Uterus (tissue), 4 donors: ENCODE data around the gene IFIT3. TPM values are rescaled to one million over a fixed set of nuclear protein-coding genes. Genes with fewer than 3 reads are reported as not detected.

ENCODE experiments used
- DNase-seq, 2 donors: peaks; one replicate each; pipeline ENCODE4 v3.0.0-alpha.2; 2019 to 2020
- H3K27ac ChIP-seq, 2 donors: fragments of 200-600 bp; sonication (generic); 1 replicate in 1 of 2; 2 replicates in 1 of 2; pipeline ENCODE4 v1.5.1; 2016 to 2018
- H3K27me3 ChIP-seq, 2 donors: fragments of 200-600 bp; sonication (generic); one replicate each; pipeline ENCODE4 v1.5.1; 2018 to 2019; ENCODE audit warnings: control low read depth in 1 of 2
- H3K36me3 ChIP-seq, 2 donors: fragments of 200-600 bp; sonication (generic); one replicate each; pipeline ENCODE4 v1.5.1; 2019; ENCODE audit warnings: control low read depth in 1 of 2
- H3K4me1 ChIP-seq, 2 donors: fragments of 200-600 bp; sonication (generic); one replicate each; pipeline ENCODE4 v1.5.1; 2018 to 2019; ENCODE audit warnings: control low read depth in 1 of 2
- H3K4me3 ChIP-seq, 2 donors: fragments of 200-600 bp; sonication (generic); 1 replicate in 1 of 2; 2 replicates in 1 of 2; pipeline ENCODE4 v1.5.1; 2018 to 2019; ENCODE audit warnings: mild to moderate bottlenecking in 1 of 2
- H3K9me3 ChIP-seq, 2 donors: fragments of 200-600 bp; sonication (generic); one replicate each; pipeline ENCODE4 v1.5.1; 2019; ENCODE audit warnings: control low read depth in 1 of 2
- POLR2A ChIP-seq, 2 donors: fragments of 450-650 bp; IDR thresholded peaks; one replicate each; pipeline ENCODE4 v1.6.1; 2016; ENCODE audit warnings: antibody characterized with exemption in 2 of 2, mild to moderate bottlenecking in 1 of 2, moderate library complexity in 1 of 2
- intact Hi-C: fragments of 100-400 bp; cut with DNase I; formaldehyde crosslinking; loops from one replicate; pipeline ENCODE4 v1.15.1; 2023; ENCODE audit warnings: low total_unique reads
- total RNA-seq, 4 donors: library from RNA; depleted of rRNA in 3 of 4; stranded (reverse); fragments of >200 nt in 3 of 4; gene quantifications; one replicate each; pipeline versions ENCODE4 v1.1.0 to v1.2.4, GENCODE V29; 2014 to 2023
- TF ChIP-seq, protein P1 (sequence below), 4 experiments: fragments of 200-600 bp in 2 of 4; fragments of 450-650 bp in 2 of 4; sonication (generic) in 2 of 4; IDR thresholded peaks; one replicate each; pipeline ENCODE4 v1.5.1; 2016 to 2019; ENCODE audit warnings: antibody characterized with exemption in 4 of 4, mild to moderate bottlenecking in 2 of 4, moderate library complexity in 1 of 4
- donor health status: DM: yes; HTN: yes; CAD: no.

Gene IFIT3
- total RNA-seq, 4 donors from 2014 or later, result 6.9 to 25.3 (median 15.6) TPM

DNA sequence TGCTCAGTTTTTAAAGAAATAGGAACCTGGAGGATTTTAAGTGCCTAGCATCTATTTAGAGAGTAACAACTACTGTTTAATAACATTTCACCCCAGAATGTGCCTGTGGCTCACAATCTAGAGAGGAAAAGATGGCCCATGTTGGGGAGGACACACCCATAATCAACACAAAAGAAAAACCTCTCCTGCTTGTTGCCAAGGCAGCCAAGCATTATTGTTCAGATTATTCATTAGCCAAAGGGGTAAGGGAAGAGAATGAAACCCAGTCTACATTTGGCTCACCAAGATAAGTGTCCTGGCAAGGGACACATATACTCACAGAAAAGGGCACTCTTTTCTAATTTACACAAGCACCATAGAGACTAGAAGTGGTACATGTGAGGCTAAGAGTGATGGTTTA, 32.4 kb downstream of the IFIT3 start:
- DNase-seq, result no peak
- no peak overlapping the region for H3K27ac ChIP-seq
- no peaks in the 10 kb centered on the region for H3K36me3 ChIP-seq
- TF ChIP-seq, protein P1, sequence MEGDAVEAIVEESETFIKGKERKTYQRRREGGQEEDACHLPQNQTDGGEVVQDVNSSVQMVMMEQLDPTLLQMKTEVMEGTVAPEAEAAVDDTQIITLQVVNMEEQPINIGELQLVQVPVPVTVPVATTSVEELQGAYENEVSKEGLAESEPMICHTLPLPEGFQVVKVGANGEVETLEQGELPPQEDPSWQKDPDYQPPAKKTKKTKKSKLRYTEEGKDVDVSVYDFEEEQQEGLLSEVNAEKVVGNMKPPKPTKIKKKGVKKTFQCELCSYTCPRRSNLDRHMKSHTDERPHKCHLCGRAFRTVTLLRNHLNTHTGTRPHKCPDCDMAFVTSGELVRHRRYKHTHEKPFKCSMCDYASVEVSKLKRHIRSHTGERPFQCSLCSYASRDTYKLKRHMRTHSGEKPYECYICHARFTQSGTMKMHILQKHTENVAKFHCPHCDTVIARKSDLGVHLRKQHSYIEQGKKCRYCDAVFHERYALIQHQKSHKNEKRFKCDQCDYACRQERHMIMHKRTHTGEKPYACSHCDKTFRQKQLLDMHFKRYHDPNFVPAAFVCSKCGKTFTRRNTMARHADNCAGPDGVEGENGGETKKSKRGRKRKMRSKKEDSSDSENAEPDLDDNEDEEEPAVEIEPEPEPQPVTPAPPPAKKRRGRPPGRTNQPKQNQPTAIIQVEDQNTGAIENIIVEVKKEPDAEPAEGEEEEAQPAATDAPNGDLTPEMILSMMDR (IDR thresholded peaks at IDR 0.05), result no peak
- no peak for TF ChIP-seq POLR2A (IDR thresholded peaks at IDR 0.05)
- intact Hi-C loops, result no loop called here
- no peaks in the 10 kb centered on the region for H3K27me3 ChIP-seq
- H3K4me1 ChIP-seq, result no peaks in the 10 kb centered on the region
- H3K9me3 ChIP-seq, result no peaks in the 10 kb centered on the region
- H3K4me3 ChIP-seq, result no peak overlapping the region

GRCh38 chr10:89362929-89363328, 35.1 kb downstream of the IFIT3 start:
- Histone ChIP-seq H3K4me1 (no peaks in the 10 kb centered on the region), H3K9me3 (no peaks in the 10 kb centered on the region), H3K27ac (no peak overlapping the region), H3K27me3 (no peaks in the 10 kb centered on the region), H3K4me3 (no peak overlapping the region), H3K36me3 (no peaks in the 10 kb centered on the region)
- no peak for DNase-seq
- no peak for TF ChIP-seq POLR2A (IDR thresholded peaks at IDR 0.05)
- TF ChIP-seq, protein P1 (IDR thresholded peaks at IDR 0.05), result no peak
- intact Hi-C loops, result no loop called here

DNA sequence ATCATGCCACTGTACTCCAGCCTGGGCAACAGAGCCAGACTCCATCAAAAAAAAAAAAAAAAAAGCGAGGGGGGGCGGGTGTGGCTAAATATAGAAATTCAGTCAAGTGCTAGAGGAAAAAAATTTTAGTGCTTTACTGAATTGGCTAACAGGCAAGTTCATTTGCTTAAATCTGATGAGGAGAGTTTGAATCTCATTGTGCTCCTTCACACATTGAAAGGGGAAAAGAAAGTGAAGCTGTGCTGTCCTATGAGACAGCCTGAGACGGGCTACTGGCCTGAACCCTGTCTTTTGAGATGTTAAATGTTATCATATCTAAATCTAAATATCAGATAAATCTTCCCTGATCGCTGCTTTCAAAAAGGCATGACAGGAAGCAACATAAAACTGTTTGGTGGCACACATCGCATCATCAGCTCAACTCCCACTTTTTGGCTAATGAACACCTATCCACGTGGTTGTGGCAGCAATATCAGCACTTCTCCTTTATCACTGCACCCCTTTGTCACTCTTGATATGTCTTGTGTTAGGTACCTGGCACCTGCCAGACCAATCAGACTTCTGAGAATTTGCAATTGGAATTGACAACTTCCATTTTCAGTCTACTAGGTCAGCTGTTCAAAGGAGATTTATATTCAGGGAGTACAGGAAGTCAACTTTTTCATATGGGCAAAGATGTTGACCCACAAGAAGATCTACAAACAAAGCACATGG, 36.1 kb downstream of the IFIT3 start:
- Histone ChIP-seq H3K27ac (no peak overlapping the region), H3K4me1 (no peaks in the 10 kb centered on the region), H3K27me3 (no peaks in the 10 kb centered on the region), H3K9me3 (no peaks in the 10 kb centered on the region), H3K4me3 (no peak overlapping the region), H3K36me3 (no peaks in the 10 kb centered on the region)
- TF ChIP-seq POLR2A (IDR thresholded peaks at IDR 0.05), result no peak
- TF ChIP-seq, protein P1 (IDR thresholded peaks at IDR 0.05), result no peak
- intact Hi-C loops, result no loop called here
- no peak for DNase-seq

GRCh38 chr10:89364531-89364930, 36.7 kb downstream of the IFIT3 start:
- Histone ChIP-seq H3K27me3 (no peaks in the 10 kb centered on the region), H3K27ac (no peak overlapping the region), H3K4me1 (no peaks in the 10 kb centered on the region), H3K36me3 (no peaks in the 10 kb centered on the region), H3K9me3 (no peaks in the 10 kb centered on the region), H3K4me3 (no peak overlapping the region)
- intact Hi-C loops, result no loop called here
- no peak for DNase-seq
- TF ChIP-seq, protein P1 (IDR thresholded peaks at IDR 0.05), result no peak
- TF ChIP-seq POLR2A (IDR thresholded peaks at IDR 0.05), result no peak

GRCh38 chr10:89367529-89367928, 39.7 kb downstream of the IFIT3 start:
- Histone ChIP-seq H3K27ac (no peak overlapping the region), H3K4me3 (no peak overlapping the region), H3K4me1 (no peaks in the 10 kb centered on the region), H3K36me3 (no peaks in the 10 kb centered on the region), H3K27me3 (no peaks in the 10 kb centered on the region), H3K9me3 (no peaks in the 10 kb centered on the region)
- TF ChIP-seq, protein P1 (IDR thresholded peaks at IDR 0.05), result no peak
- TF ChIP-seq POLR2A (IDR thresholded peaks at IDR 0.05), result no peak
- intact Hi-C loops, result no loop called here
- no peak for DNase-seq
